Heart right ventricle (tissue), 16 donors: ENCODE data around the gene SPG11. TPM values are rescaled to one million over a fixed set of nuclear protein-coding genes. Genes with fewer than 3 reads are reported as not detected.
A peak's percentile ranks its signal among the peaks of the same experiment; 100 is the strongest.

Experiments
- ATAC-seq, 8 donors: fragments of 200-7000 bp; cut with Tn5 transposase; one replicate each; pipeline ENCODE4 v1.9.1; 2020; ENCODE audit warnings: mild to moderate bottlenecking in 8 of 8, moderate library complexity in 8 of 8, moderate number of reproducible peaks in 1 of 8
- DNase-seq, 2 donors: peaks; one replicate each; pipeline ENCODE4 v3.0.0-alpha.2; 2020
- H3K27ac ChIP-seq, 10 donors: fragments of 200-600 bp; sonication (generic) in 2 of 10; one replicate each; pipeline versions ENCODE4 v1.5.0 to v1.8.0; 2020 to 2022; ENCODE audit warnings: mild to moderate bottlenecking in 3 of 10
- H3K27me3 ChIP-seq, 7 donors: fragments of 200-600 bp; one replicate each; pipeline ENCODE4 v1.8.0; 2021 to 2022; ENCODE audit warnings: mild to moderate bottlenecking in 2 of 7
- H3K36me3 ChIP-seq, 9 donors: fragments of 200-600 bp; sonication (generic) in 1 of 9; one replicate each; pipeline versions ENCODE4 v1.5.0 to v1.8.0; 2020 to 2022; ENCODE audit warnings: mild to moderate bottlenecking in 2 of 9
- H3K4me1 ChIP-seq, 9 donors: fragments of 200-600 bp; sonication (generic) in 1 of 9; one replicate each; pipeline versions ENCODE4 v1.5.0 to v1.8.0; 2020 to 2022; ENCODE audit warnings: mild to moderate bottlenecking in 4 of 9
- H3K4me3 ChIP-seq, 10 donors: fragments of 200-600 bp; sonication (generic) in 2 of 10; one replicate each; pipeline versions ENCODE4 v1.5.0 to v1.8.0; 2020 to 2022; ENCODE audit warnings: mild to moderate bottlenecking in 7 of 10, moderate library complexity in 2 of 10
- H3K9me3 ChIP-seq, 11 donors: fragments of 200-600 bp in 10 of 11; sonication (generic) in 2 of 11; one replicate each; pipeline versions ENCODE4 v1.5.0 to v1.8.0; 2013 to 2022; ENCODE audit warnings: mild to moderate bottlenecking in 2 of 11, control low read depth in 1 of 11, moderate library complexity in 1 of 11
- WGBS, 2 donors: extraction: QIAGEN DNeasy Blood & Tissue Kit; methylation state at CpG; one replicate each; pipeline ENCODE4 v1.1.7; 2013; ENCODE audit warnings: inconsistent platforms in 1 of 2; 5-methylcytosine and 5-hydroxymethylcytosine counted together
- intact Hi-C, 10 donors: fragments of 100-400 bp; cut with DNase I; formaldehyde crosslinking; loops; one replicate each; pipeline versions ENCODE4 v1.11.1 to v1.14.2; 2022
- long read RNA-seq, 3 donors: library from polyadenylated mRNA; unstranded; transcript quantifications; one replicate each; pipeline ENCODE4 v2.0.0, GENCODE V29; 2020 to 2021
- polyA plus RNA-seq, 2 donors: library from polyadenylated mRNA; stranded (reverse); fragments of 200-250 nt; gene quantifications; one replicate each; pipeline ENCODE4 v1.2.3, GENCODE V29; 2013
- total RNA-seq, 10 donors: library from RNA; stranded (reverse); fragmentation: NEBNext Ultra II Directional in 3 of 10; extraction: Animal tissue kit (Norgen Biotek cat#: 25700) in 3 of 10; gene quantifications; one replicate each; pipeline versions ENCODE4 v1.2.1 to v1.2.4, GENCODE V29; 2021 to 2023
- TF ChIP-seq, protein P1 (sequence below), 9 donors: fragments of 200-600 bp; sonication (generic) in 2 of 9; IDR thresholded peaks; one replicate each; pipeline versions ENCODE4 v1.5.0 to v1.8.0; 2021 to 2022; ENCODE audit warnings: antibody characterized with exemption in 9 of 9, mild to moderate bottlenecking in 5 of 9, moderate library complexity in 1 of 9
- donor health status: Arrhythmogenic right ventricular cardiomyopathy.
- donor health status: ischemic (EF 13 %, LVEDD 7.1; RV severe dilation, severe dysfunction).
- donor health status: healthy with polysubstance abuse.
- donor health status: DM: no; HTN: yes; CAD: no.
- donor health status: DM: no; HTN: no; CAD: no.
- donor health status: ischemic (EF 25% LVEDD 6.9; RV normal size, moderate dysfunction).
- donor health status: ischemic (EF 25% LVEDD 5.7; RV mildly dilated, moderate dysfunction).
- donor health status: healthy.
- donor health status: DM: yes; HTN: yes; CAD: no.
- donor health status: Ischemic cardiomyopathy.
- donor health status: ischemic (EF 35%, LVEDD 5.7; RV mildly dilated, moderate dysfunction).
- donor health status: nonischemic (EF 11% LVEDD 7.7; RV severe dilation, severe dysfunction).
- donor health status: DM: yes; HTN: yes; CAD: no.
- donor health status: PGD.
- donor health status: ischemic (EF 29% LVEDD 5.4; RV normal size, mild dysfunction).
- donor health status: nonischemic (EF 23%, LVEDD 6.1; RV moderate dilation, normal function).

Gene SPG11, protein sequence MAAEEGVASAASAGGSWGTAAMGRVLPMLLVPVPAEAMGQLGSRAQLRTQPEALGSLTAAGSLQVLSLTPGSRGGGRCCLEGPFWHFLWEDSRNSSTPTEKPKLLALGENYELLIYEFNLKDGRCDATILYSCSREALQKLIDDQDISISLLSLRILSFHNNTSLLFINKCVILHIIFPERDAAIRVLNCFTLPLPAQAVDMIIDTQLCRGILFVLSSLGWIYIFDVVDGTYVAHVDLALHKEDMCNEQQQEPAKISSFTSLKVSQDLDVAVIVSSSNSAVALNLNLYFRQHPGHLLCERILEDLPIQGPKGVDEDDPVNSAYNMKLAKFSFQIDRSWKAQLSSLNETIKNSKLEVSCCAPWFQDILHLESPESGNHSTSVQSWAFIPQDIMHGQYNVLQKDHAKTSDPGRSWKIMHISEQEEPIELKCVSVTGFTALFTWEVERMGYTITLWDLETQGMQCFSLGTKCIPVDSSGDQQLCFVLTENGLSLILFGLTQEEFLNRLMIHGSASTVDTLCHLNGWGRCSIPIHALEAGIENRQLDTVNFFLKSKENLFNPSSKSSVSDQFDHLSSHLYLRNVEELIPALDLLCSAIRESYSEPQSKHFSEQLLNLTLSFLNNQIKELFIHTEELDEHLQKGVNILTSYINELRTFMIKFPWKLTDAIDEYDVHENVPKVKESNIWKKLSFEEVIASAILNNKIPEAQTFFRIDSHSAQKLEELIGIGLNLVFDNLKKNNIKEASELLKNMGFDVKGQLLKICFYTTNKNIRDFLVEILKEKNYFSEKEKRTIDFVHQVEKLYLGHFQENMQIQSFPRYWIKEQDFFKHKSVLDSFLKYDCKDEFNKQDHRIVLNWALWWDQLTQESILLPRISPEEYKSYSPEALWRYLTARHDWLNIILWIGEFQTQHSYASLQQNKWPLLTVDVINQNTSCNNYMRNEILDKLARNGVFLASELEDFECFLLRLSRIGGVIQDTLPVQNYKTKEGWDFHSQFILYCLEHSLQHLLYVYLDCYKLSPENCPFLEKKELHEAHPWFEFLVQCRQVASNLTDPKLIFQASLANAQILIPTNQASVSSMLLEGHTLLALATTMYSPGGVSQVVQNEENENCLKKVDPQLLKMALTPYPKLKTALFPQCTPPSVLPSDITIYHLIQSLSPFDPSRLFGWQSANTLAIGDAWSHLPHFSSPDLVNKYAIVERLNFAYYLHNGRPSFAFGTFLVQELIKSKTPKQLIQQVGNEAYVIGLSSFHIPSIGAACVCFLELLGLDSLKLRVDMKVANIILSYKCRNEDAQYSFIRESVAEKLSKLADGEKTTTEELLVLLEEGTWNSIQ (N-terminal part only)
- 10 to 100 TPM; 43.6 to 63.4 (median 52.7) TPM for total RNA-seq
- 10 to 100 TPM; 17.4 to 43.7 TPM for polyA plus RNA-seq
- long read RNA-seq, donor 1, partial matches to known transcripts: 5 of 8 reads
- long read RNA-seq, donor 1, other reads (novel, unspliced or antisense): 3 of 8 reads
- long read RNA-seq, donor 2, full-length matches to known transcripts: 4 of 19 reads
- long read RNA-seq, donor 2, partial matches to known transcripts: 11 of 19 reads
- long read RNA-seq, donor 2, other reads (novel, unspliced or antisense): 4 of 19 reads
- long read RNA-seq, donor 3, partial matches to known transcripts: 10 of 16 reads
- long read RNA-seq, donor 3, other reads (novel, unspliced or antisense): 5 of 16 reads

DNA sequence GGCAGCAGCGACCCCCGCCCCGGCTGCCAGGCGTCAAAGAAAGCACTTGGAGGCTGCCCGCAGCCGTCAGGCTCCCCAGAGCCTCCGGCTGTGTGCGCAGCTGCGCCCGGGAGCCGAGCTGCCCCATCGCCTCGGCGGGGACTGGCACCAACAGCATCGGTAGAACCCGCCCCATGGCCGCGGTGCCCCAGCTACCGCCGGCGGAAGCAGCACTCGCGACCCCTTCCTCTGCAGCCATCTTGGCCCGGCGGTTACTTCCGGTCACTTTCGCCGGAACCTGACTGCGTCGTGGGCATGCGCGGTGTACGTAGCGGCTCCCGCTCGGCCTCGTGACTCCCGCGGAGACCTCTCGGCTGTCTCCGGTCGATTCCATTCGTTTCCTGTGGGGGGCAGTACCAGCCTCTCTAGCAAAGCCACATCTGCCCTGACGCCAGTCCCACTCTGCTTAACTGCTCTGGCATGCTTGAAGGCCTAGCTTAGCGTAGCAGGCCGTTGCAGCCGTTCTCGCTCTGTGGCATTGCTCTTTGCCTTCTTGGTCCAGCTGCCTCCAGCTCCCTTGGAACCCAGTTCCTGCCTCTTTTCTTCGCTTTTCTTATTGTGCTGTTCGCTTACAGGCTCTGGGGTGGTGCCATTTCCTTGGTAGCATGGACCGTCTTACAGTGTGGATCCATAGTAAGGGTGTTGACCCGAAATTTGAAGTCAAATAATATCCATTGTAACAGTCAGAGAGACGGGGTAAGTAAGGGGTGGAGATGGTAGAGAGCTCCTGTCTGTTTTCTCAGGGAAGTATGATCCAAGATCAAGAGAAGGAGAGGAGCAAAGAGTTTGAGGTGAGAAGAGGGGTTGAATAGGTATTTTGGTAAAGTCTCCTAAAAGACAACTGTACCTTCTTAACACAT is at the start of gene SPG11:
Gene SPG11 (minus strand): TSS at position 253 of the 899 bp plus-strand sequence. CDS start 15 bp downstream, at position 238.
- peak within 1 kb of the TSS; percentile 80 to 100 (median 88) for H3K4me3 ChIP-seq
- intact Hi-C loops: loop anchor here in 9 of 10 donors (1.0 to 5.0 kb wide), 10 partner anchors 47 to 75 kb away; partner anchors contain the start of genes TRIM69 (in 5 of the 9), B2M (in 4 of the 9) and PATL2 (in 4 of the 9)
- H3K9me3 ChIP-seq: no peaks in the 10 kb centered on the region
- no peaks in the 10 kb centered on the region for H3K27me3 ChIP-seq
- ATAC-seq: peak; percentile 97 to 99 (median 98)
- WGBS, 2 donors: 8 to 9% methylated on average over 53 of the region's 53 CpGs
- H3K36me3 ChIP-seq: peaks cover 0 to 21% (median 17%) of the 10 kb centered on the region in 9 donors
- peak within 1 kb of the TSS; percentile 76 to 100 (median 97) for H3K27ac ChIP-seq
- peak; percentile 98 for DNase-seq
- H3K4me1 ChIP-seq: peaks cover 0 to 48% (median 26%) of the 10 kb centered on the region in 9 donors
- TF ChIP-seq, protein P1, sequence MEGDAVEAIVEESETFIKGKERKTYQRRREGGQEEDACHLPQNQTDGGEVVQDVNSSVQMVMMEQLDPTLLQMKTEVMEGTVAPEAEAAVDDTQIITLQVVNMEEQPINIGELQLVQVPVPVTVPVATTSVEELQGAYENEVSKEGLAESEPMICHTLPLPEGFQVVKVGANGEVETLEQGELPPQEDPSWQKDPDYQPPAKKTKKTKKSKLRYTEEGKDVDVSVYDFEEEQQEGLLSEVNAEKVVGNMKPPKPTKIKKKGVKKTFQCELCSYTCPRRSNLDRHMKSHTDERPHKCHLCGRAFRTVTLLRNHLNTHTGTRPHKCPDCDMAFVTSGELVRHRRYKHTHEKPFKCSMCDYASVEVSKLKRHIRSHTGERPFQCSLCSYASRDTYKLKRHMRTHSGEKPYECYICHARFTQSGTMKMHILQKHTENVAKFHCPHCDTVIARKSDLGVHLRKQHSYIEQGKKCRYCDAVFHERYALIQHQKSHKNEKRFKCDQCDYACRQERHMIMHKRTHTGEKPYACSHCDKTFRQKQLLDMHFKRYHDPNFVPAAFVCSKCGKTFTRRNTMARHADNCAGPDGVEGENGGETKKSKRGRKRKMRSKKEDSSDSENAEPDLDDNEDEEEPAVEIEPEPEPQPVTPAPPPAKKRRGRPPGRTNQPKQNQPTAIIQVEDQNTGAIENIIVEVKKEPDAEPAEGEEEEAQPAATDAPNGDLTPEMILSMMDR (IDR thresholded peaks at IDR 0.05): peak; percentile 87 to 98 (median 97)

DNA sequence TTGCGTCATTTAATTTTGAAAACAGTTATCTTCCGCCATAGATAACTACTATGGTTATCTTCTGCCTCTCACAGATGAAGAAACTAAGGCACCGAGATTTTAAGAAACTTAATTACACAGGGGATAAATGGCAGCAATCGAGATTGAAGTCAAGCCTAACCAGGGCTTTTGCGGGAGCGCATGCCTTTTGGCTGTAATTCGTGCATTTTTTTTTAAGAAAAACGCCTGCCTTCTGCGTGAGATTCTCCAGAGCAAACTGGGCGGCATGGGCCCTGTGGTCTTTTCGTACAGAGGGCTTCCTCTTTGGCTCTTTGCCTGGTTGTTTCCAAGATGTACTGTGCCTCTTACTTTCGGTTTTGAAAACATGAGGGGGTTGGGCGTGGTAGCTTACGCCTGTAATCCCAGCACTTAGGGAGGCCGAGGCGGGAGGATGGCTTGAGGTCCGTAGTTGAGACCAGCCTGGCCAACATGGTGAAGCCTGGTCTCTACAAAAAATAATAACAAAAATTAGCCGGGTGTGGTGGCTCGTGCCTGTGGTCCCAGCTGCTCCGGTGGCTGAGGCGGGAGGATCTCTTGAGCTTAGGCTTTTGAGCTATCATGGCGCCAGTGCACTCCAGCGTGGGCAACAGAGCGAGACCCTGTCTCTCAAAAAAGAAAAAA is 49.0 kb upstream of the SPG11 start:
- ATAC-seq (peak; percentile 57 to 83 (median 71)), DNase-seq (peak; percentile 45 to 92)
- peaks cover 5 to 58% (median 41%) of the 10 kb centered on the region in 9 donors for H3K4me1 ChIP-seq
- intact Hi-C loops: loop anchor here in 2 of 10 donors (2.0 kb wide), 2 partner anchors 14 to 16 kb away; no protein-coding TSS in a partner anchor
- H3K9me3 ChIP-seq: no peaks in the 10 kb centered on the region
- peak overlapping the region; percentile 80 to 99 (median 91) for H3K4me3 ChIP-seq
- TF ChIP-seq, protein P1 (IDR thresholded peaks at IDR 0.05): no peak
- WGBS, 2 donors: 12 to 19% methylated on average over 24 of the region's 24 CpGs
- no peaks in the 10 kb centered on the region for H3K27me3 ChIP-seq
- peaks cover 0 to 52% (median 22%) of the 10 kb centered on the region in 9 donors for H3K36me3 ChIP-seq
- H3K27ac ChIP-seq: peak overlapping the region; percentile 95 to 100 (median 99)
